GM18873 (cell line): ENCODE measurements around the gene PTCH1.

Source experiments
- ATAC-seq: cut with Tn5 transposase; IDR thresholded peaks from one replicate; pipeline ENCODE4 v1.9.1; 2021; ENCODE audit warnings: mild to moderate bottlenecking, moderate library complexity, moderate number of reproducible peaks; ENCODE audit not compliant: unreplicated experiment, low FRiP score

Gene PTCH1

GRCh38 chr9:95446259-95446658 lies 70.5 kb downstream of the PTCH1 start:
- ATAC-seq: no peak

DNA sequence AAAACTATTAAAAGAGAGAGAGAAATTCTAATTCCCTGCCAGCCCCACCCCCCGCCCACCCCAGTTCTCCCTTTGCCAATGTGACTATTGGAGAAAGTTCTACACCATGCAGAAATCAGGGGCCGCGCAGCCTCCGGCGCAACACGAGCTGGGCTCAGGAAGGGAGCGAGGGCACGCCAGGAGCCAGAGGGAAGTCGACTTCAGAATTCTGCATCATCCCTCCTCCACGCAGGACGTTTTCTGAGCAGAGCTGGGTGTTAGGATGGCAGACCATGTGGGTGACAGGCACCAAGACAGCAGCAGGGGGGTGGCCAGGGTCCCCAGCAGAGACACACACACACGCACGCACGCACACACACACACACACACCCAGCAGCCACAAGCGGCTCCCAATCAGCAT lies 72.6 kb downstream of the PTCH1 start:
- ATAC-seq: no peak

GRCh38 chr9:95443301-95443700 lies 73.5 kb downstream of the PTCH1 start:
- no peak for ATAC-seq

DNA sequence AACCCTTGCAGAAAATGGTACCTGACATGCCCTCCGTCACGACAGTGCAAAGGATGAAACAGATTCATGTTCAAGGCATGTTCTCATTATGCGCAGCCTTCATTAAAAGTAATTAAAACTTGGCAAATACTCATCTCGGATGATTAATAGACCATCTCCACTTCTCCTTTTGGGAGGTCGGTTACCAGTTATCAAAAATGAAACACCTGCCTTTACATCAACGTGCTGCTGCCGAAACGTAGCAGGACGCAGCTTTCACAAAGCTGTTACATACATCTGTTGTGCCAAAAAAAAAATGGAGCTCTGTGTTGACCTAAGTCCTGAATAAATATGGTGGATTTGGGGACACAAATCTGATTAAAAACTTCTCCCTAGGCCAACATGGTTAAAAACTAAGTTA lies 75.7 kb downstream of the PTCH1 start:
- ATAC-seq: no peak

- no peak for ATAC-seq
Observed at GRCh38 chr9:95440447-95440846, 76.3 kb downstream of the PTCH1 start.

DNA sequence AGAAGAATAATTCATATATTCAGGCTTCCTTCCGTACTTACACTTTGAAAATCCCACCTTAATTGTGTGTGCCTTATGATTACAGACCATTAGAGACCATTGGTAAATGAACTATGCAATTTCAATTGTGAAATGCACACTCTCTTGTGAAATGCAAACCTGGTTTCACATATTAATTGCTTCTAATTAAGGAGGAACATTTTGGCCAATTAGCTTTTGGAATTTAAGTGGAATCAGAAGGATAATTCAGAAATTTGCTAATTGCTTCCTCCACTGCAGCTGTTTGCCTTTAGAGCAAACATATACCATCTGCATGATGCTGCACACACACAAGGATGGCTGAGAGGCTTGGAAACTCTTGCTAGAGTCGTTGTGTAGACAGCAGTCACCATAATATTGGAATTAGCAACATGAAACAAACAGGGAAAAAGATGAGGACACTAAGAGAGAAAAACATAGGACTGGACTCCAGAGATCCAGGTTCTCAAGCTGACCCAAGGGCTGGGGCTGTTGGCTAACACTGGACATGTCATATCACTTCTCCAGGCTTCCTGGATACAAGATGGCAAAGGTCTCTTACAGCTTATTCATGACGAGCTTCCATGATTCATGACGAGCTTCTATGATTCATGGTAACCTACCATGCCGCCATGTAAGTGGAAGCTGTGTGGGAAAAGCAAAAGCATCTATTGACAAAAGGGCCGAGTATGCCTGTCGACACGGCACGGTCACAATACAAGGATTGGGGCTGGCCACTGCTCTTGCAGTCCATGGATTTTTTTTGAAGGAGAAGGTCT lies 78.0 kb downstream of the PTCH1 start:
- ATAC-seq: no peak

DNA sequence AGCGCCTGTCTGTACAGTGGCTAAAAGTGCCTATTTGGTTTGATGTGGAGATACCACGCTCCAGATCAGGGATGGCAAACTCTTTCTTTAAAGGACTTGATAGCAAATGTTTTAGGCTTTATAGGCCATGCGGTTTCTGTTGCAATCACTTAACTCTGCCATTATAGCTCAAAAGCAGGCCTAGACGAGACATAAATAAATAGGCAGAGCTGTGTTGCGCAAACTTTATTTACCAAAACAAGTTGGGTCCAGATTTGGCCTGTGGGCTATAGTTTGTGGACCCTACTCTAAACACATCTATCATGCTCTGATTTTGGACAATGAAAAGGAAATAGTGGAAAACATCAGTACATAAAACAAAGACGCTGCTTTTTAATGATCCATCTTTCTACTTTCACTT lies 79.2 kb downstream of the PTCH1 start:
- no peak for ATAC-seq

DNA sequence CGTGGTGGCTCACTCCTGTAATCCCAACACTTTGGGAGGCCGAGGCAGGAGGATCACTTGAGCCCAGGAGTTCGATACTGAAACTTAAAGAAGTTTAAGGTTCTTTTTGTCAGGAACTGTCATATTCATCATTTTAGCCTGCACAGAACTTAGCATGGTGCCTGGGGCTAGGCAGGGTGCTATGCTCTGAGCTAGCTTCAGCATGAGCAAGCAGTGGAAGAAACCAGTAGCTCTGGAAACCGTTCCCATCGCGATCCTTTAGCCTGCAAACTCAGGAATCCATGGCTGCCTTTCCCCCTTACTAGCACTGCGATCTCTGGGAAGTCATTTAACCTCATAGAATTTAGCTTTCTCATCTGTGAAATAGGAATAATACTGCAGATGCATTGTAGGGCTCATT lies 80.4 kb downstream of the PTCH1 start:
- ATAC-seq: no peak

GRCh38 chr9:95435074-95435728 lies 81.6 kb downstream of the PTCH1 start:
- ATAC-seq: no peak

GRCh38 chr9:95434116-95435073 lies 82.4 kb downstream of the PTCH1 start:
- no peak for ATAC-seq

DNA sequence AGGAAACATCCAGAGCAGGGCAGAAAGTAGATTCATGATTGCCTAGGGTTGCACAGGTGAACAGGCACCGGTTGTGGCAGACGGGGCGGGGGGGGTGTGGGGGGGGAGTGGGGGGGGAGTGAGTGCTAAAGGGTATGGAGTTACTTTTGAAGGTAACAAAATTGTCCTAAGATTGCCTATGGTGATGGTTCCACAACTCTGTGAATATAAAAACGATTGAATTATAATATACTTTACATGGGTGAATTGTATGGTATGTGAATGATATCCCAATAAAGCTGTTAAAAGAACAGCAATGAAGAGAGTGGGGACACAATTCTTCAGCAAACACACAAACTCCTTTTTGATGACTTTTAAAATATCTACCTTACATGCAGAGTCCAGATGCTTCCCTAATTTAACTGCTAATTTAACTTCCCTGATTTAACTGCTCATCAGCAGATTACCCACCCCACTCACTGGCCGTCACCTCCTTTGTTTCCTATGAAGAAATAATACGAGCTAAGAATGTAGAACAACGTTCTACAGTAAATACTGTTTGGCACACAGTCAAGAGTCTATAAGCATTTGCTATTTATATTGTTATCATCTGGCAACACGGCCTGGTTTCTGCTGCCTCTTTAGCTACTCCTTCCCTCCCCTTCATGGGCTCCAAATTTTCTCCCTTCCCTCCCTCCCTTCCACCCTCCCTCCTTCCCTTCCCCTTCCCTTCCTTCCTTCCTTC lies 83.5 kb downstream of the PTCH1 start:
- no peak for ATAC-seq

- no peak for ATAC-seq
Observed at GRCh38 chr9:95431286-95431685, 85.5 kb downstream of the PTCH1 start.

GRCh38 chr9:95429948-95430620 lies 86.7 kb downstream of the PTCH1 start:
- no peak for ATAC-seq

GRCh38 chr9:95429096-95429495 lies 87.7 kb downstream of the PTCH1 start:
- ATAC-seq: no peak

GRCh38 chr9:95425910-95426551 lies 90.7 kb downstream of the PTCH1 start:
- ATAC-seq: no peak

DNA sequence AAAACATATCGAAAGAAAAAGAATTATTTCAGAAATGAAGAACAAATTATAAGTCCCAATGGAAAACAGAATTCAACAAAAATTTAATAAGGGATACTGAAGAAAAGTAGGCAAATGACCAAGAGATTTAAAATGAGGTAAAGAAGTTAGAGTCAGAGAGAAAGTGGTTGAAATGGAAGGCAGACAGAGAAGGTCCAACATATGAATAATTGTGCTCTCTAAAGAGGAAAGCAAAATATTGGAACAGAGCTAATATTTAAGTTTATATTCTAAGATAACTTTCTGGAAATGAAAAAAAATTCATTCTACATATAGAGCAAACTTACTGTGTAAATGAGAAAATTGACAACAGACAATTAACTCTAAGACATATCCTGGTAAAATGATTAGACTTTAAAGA lies 94.1 kb downstream of the PTCH1 start:
- no peak for ATAC-seq

DNA sequence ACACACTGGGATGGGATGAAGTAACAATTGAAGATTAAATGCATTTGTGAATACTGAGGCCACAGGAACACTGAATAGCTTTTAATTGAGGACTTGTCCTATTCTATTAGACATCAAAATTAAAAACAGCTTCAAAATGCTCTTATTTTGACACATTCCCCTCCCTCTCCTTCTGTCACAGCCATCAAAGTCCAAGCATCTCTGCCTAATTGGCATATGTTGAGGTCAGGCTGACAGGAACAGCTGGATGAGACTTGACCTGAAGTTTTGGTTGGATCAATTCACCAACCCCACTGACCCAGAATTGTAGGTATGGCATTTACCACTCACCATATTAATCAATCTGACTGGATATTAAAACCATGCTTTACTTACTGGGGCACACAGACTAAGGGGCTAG lies 96.3 kb downstream of the PTCH1 start:
- ATAC-seq: no peak

DNA sequence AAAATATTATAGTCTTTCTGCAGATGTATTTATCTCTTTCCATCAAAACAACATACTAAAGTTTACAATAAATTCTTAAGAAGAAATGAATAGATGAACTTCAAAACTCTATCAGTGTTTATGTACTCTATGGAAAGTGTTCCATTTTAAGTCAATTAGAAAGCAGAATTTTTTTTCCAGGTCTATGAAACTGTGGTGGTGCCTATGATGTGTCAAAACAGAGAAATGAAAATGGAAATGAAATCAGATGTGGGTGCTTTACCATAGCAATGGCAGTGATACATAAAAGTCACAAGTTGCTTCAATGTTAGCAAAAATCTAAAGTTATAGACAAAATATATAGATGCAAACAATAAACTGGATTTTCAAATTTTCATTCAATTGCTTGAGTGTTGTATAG lies 97.3 kb downstream of the PTCH1 start:
- ATAC-seq: no peak

GRCh38 chr9:95415158-95415557 lies 101.6 kb downstream of the PTCH1 start:
- no peak for ATAC-seq
